Smooth muscle cell of the umbilical artery (primary cell): ENCODE results near the gene CAPN13. TPM values are rescaled to one million over a fixed set of nuclear protein-coding genes. Genes with fewer than 3 reads are reported as not detected.

Source experiments
- total RNA-seq: library from RNA; depleted of rRNA; stranded (reverse); fragments of >200 nt; gene quantifications from 2 replicates; pipeline ENCODE4 v1.2.3, GENCODE V29; 2014

The CAPN13 gene
- total RNA-seq = not detected in 2 replicates

DNA sequence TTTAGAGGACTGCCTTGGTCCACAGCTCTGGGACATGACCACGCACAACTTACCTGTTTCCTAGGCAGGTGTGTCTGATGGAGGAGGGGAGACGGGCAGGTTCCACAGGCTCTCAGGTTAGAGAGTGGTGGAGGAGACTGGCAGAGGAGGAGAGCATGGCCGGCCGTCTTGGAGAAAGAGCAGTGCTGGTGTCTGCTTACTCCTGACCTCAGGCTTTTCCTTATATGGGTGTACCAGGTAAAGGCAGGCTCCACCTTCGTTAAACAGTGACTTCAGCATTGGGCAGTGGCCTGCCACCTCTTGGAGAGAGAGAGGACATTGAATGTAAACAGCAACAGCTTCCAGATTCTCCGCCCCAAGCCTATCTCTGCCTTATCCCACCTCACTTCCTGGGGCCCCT, at the start of gene CAPN13:
TSS of gene CAPN13 (minus strand) at position 198 of the 400 bp plus-strand sequence. CDS start 20,121 bp downstream, outside the sequence.

